HG03442 (cell line): Measurements from ENCODE around the gene CPVL.

Experiments
- ATAC-seq: cut with Tn5 transposase; IDR thresholded peaks from one replicate; pipeline ENCODE4 v1.9.1; 2021; ENCODE audit warnings: mild to moderate bottlenecking, moderate library complexity; ENCODE audit not compliant: unreplicated experiment

Gene CPVL

GRCh38 chr7:29146057-29146706 lies at the start of gene CPVL:
TSS of gene CPVL (minus strand) at chr7:29146537. CDS start at chr7:29121061, 25,476 bp downstream.
- ATAC-seq, result no peak

- ATAC-seq, result no peak
Measured at GRCh38 chr7:29194594-29195427, 48.5 kb upstream of the CPVL start, which contains the start of gene CHN2. TSS of gene CHN2 (plus strand) at chr7:29194775.

DNA sequence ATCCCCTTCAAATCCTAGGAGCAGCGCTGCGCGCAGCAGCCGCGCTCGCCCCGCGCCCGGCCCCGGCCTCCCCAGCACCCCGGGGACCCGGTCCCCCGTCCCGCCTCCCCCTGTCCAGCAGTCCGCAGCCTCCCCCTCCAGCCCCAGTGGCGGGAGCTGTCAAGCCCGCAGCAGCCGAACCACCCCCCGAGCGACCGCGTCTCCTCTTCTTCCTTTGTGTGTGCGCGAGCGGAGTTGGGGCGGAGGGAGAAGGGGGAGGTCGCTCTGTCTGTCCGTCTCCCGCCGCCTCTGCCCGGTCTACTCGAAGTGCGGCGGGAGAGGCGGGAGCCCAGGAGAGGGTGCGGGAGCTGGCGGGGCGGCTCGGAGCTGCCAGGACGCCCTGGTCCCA lies 47.9 kb upstream of the CPVL start:
- ATAC-seq, result no peak

DNA sequence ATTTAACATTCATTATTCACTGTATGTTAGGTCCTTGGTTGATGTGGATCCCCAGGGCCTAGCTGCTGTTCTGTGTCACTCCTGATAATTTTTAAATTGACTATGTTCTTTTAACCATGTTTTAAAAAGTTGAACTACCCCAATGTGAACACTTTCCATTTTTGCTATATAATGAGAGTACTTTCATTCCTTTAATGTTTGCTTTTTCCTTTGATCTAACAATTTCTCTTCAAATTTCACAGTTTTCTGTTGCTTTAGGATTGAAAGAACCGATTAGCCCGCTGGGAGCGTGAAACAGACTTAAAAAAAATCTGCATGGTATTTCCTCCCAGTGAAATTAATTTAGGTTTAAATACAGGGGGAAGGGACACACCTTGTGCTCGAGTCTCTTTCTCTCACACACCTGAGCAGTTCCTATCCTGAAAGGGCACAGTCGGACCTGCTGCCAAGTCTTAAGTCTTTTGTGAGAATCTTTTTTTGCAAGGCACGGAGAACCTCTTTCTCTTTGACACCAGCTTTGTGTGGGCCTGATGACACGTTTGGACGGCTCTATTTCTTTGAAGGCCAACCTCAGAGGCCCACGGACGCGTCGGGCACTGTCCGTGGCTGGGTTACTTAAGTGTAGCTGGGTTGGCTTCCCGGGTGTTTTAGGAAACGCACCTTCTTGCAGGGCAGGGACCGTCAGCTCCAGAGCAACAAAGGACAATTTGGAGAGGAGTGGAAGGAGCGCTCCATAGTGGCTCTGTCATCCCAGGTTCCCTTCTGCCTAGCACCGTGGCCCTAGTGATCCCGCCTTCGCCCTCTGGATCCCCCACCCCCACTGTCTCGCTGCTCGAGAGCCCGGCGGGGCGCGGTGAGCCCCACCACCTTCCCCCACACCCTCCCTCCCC lies 47.2 kb upstream of the CPVL start:
- ATAC-seq, result no peak

DNA sequence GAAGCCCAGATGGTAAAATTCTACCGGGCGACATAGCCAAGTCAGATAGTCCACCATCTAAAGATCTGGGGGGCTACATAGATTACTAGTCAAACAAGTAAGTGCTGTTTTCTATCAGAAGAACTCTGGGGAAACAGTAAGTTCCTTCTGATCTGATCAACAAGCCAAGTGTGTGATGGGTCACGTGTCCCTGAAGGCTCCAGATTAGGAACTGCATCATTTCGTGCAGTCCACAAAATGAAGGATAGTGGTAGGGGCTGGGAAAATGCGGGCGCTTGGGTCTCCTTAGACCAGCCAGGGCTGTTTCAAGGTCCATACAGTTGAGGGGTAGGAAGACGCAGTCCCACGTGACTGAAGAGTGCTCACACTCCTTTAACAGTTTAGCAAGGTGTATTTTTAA lies 46.5 kb upstream of the CPVL start:
- ATAC-seq, result no peak

DNA sequence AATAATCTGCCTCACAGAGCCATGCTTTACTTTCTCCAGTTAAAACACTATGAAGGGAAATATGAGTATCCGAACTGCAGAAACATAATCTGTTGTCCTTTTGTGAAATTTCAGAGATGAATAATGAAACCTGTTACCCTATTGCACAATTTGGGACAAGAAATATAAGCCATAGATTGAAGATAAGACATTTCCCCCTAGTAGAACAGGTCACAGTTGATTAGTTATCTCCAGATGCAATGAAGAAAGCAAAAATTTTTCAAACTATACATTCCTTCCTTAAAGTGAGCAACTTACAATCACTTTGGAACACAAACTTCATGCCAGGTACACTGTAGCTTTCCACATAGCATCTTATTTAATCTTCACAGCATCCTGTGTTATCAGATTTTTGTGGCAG lies 46.0 kb upstream of the CPVL start:
- no peak for ATAC-seq

- no peak for ATAC-seq
Measured at GRCh38 chr7:29190349-29191045, 44.2 kb upstream of the CPVL start.

DNA sequence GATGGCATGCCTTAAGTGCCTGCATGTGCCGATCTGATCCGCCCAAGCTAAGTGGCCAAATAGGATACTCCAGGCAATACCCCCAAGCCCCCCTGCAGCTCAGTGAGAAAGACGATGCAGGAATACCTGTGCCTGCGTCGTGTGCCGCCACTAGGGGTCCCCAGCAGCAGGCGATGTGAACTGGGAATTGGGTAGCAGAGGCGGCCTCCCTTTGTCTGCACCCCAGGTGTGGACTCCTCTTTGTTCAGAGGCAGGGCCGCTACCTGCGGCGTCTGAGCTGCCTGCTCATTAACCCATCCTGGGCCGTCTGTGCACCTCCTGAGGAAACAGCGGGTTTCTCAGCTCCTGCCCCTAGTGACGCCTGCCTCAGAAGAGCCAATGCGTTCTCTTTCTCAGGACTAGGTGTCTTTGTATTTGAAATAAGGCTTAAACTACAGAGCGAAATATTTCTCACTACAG lies 43.4 kb upstream of the CPVL start:
- ATAC-seq, result peak; percentile 63

GRCh38 chr7:29185613-29186012 lies 39.3 kb upstream of the CPVL start:
- no peak for ATAC-seq

DNA sequence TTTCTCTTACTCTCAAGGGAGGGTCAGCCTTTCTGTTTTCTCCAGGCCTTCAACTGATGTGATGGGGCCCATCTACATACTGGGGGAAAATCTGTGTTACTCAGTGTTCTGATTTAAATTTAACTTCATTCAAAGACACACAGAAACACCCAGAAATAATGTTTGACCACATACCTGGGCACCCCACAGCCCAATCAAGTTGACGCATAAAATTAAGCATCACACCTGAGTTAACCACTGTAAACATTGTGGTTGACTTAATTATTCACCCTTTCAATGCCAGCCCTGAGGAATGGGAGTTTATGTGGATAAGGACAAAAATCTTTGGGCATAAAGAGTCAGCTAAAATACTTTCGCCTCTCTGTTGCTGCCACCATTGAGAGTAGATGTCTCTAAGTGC lies 38.3 kb upstream of the CPVL start:
- no peak for ATAC-seq

GRCh38 chr7:29179115-29179514 lies 32.8 kb upstream of the CPVL start:
- ATAC-seq, result no peak

DNA sequence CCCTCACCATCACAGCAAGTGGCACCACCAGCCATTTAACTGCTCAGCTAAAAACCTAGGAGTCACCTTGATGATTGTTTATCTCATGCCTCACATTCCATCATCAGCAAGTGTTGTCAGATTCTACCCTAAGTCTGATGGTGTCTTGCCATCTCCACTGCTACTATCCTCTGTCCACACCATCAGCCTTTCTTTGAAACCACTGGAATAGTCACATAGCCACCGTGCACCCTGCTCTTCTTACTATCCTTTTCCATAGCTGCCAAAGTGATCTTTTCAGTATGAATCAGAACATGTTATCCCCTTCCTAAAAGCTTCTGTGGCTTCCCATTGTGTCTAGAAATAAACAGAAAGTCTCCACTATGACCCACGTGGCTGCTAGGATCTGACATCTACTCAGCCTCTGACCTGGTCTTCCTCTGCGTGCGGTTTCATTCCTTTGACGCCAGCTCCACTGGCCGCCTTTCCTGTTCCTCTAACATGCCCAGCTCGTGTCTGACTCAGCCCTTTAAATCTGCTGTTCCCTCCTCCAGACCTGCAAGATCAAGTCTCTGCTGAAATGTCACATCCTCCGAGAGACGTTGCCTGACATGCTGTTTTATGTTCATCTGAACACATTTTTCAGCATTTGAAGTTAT lies 31.7 kb upstream of the CPVL start:
- ATAC-seq, result no peak

DNA sequence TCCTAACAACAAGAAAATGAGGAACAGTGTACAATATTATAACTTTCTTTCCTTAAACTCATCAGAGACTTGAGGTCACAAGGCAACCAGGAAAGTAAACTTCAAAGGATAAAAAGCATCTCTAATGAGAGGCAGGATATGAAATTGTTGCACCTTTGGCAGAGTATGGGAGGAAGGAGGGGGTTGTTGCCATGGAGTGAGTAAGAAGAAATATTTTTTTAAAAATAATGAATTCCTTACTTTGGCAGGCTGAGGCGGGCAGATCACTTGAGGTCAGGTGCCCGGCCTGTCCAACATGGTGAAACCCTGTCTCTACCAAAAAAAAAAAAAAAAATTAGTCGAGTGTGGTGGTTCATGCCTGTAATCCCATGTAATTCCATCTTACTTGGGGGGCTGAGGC lies 27.1 kb upstream of the CPVL start:
- no peak for ATAC-seq

- ATAC-seq, result no peak
Measured at GRCh38 chr7:29170781-29171180, 24.4 kb upstream of the CPVL start.

- no peak for ATAC-seq
Measured at GRCh38 chr7:29167721-29168120, 21.4 kb upstream of the CPVL start.

DNA sequence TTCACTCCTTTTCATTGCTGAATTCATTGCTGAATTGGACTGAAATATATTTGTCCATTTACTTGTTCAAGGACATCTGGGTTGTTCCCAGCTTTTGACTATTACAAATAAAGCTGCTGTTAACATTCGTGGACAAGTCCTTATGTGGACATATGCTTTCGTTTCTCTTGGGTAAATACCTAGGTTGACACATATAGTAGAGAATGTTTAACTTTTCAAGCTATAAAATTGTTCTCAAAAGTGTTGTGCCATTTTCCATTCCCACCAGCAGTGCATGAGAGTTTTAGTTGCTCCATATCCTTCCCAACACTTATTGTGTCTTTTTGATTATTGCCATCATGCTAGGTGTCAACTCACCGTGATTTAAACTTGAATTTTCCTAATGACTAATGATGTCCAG lies 17.5 kb upstream of the CPVL start:
- no peak for ATAC-seq

DNA sequence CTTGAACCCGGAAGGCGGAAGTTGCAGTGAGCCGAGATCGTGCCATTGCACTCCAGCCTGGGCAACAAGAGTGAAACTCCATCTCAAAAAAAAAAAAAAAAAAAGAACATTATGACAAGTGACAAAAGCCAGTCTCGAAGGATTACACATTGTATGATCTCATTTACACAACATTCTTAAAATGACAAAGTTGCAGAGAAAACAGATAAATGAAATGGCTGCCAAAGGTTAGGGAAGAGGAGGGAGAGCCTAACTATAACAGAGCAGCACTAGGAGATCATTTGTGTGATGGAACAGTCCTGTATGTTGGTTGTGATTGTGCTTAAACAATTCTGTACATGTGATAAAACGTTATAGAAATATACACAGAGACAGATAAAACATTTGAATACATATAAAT lies 16.2 kb upstream of the CPVL start:
- no peak for ATAC-seq

DNA sequence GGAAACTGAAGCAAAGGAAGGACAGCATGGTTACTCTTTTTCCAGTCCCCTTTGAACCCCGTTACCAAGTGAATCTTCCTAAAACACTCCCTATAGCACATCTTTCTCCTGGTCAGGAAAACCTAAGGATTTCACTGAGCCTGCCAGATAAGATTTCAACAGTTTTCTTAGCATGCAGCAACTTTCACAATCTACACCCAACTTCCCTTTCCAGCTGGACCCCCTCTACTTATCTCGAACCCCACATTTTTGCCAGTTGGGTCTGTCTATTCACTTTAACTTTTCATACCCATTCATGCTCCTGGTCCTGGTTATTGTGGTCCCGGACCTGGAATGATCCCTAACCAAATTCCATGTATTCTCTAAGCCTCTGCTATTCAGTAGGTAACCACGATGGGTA lies 14.9 kb upstream of the CPVL start:
- ATAC-seq, result no peak

GRCh38 chr7:29160080-29160479 lies 13.7 kb upstream of the CPVL start:
- ATAC-seq, result no peak

- ATAC-seq, result no peak
Measured at GRCh38 chr7:29158795-29159423, 12.6 kb upstream of the CPVL start.
